ENCODE measurements around the gene TARDBP.
"Not testable (repeated sequence)": the region's sequence is repeated elsewhere in the genome, so short reads cannot be mapped to it uniquely, and the experiment has no call there.

Gene TARDBP

GRCh38 chr1:11061652-11062365 is 49.4 kb downstream of the TARDBP start:
- DNase-seq, result no peak

GRCh38 chr1:11062965-11063401 is 50.5 kb downstream of the TARDBP start:
- no peak for DNase-seq

DNA sequence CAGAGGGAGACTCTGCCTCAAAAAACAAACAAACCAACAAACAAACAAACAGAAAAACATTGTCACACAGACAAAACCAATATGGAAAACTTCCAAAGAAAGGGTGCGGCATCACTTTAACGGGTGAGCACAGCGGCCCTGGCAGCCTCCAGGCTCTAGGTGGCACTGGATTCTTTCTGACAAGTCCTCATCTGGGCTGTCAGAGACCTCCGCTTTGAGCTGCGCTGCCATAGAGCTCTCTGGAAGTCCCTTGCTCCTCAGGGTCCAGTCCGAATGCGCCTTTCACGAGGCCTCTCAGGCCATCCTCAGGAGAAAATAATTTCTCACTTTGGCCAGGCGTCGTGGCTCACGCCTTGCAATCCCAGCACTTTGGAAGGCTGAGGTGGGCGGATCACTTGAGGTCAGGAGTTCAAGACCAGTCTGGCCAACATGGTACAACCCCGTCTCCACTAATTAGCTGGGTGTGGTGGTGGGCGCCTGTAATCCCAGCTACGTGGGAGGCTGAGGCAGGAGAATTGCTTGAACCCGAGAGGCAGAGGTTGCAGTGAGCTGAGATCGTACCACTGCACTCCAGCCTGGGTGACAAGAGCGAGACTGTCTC is 51.6 kb downstream of the TARDBP start:
- not testable (repeated sequence) for DNase-seq

DNA sequence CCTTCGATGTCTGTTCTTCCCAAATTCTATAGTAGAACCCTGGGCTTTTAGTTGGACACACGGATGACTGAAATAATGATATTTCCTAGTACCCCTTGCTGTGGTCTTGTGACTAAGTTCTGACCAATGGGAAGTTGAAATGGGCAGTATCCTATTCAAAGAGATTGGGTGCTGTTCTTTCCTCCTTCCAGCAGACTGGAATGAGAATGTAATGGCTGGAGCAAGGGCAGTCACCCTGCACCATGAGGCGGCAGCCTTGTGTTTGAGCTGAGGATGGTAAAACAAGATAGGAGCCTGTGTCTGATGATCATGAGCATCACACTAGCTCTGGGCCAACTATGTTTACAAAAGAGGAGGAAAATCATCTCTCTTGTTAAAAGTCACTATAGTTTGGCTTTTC is 52.5 kb downstream of the TARDBP start:
- DNase-seq, result no peak

GRCh38 chr1:11065796-11066195 is 53.3 kb downstream of the TARDBP start:
- DNase-seq, result no peak

DNA sequence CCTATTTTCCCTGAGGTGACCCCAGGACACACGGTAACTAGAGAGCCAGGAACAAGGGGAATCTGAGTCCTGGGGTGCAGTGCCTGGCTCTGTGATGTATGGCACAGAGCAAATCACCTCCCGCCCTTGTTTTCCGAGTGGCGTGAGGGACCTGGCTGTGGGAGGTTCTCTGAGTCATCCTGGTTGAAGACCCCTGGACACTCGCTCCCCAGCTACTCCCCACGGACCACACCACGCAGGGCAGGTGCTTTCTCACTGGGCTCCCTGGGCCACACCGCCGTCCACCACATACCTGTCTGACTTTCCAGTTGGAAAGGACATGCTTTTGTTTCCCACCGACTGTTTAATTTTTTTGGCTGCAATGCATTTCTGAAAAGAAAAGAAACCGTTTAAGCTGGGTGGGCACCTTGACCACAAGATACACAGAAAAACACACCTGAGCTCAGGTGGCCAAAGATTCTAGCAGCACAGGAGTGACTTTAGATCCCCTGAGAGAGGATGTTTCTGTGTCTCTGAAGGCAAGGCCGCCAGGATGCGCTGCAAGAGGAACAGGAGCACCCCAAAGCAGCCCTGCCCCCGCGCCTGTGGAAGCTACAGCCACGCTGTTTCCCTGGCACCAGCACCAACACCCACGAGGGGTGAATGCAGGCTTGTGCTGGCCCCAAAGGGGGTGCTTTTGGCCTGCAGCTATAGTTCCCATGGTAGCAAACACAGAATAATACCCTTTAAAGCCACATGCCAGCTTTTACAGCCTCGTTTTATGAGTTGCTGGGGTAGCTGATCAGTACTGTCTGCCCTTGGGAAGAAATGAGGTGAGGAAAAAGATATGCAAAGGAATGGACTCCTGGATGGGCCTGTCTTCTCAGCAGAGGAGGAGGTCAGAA is 55.5 kb downstream of the TARDBP start:
- no peak for DNase-seq

GRCh38 chr1:11068600-11069473 is 56.4 kb downstream of the TARDBP start:
- DNase-seq, result no peak

DNA sequence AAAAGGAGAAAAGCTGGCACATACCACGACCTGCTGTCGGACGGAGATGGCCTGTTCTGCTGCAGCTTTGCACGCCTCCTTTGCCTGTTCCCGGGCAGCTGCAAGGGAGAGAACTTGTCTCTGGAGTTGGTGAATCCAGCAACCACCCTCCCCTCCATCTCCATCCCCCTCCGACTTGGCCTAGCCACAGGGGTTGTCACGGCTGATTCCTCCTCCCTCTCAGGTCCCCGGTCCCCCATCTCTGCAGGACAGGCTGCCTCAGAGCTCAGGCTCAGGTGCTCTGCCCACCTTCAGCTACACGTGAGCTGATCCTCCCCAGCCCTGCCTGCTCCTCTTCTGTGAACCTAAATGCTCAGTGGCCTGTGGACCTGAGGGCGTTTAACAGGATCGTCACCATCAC is 58.4 kb downstream of the TARDBP start:
- DNase-seq, result no peak

- DNase-seq, result no peak
These were observed 59.2 kb downstream of the TARDBP start for GRCh38 chr1:11071463-11072215.

- DNase-seq, result no peak
These were observed 59.9 kb downstream of the TARDBP start for GRCh38 chr1:11072216-11072917.

- DNase-seq, result not testable (repeated sequence)
These were observed 60.9 kb downstream of the TARDBP start for GRCh38 chr1:11073398-11073797.

Measured in stimulated activated CD4-positive, alpha-beta T cell treated with anti-CD3 and anti-CD28 coated beads, Interleukin-2, amount 100 ng/mL, for 48 hours (primary cell).